Measurements from ENCODE around the gene SH3BP1. TPM values are rescaled to one million over a fixed set of nuclear protein-coding genes. Genes with fewer than 3 reads are reported as not detected.
"Not testable (repeated sequence)": the region's sequence is repeated elsewhere in the genome, so short reads cannot be mapped to it uniquely, and the experiment has no call there.

The SH3BP1 gene
- polyA plus RNA-seq, 3 donors = 2.3 to 8.2 (median 6.6) TPM

- 74 to 80% (median 79%) methylated on average over 3 of the region's 3 CpGs for WGBS, 3 donors
- H3K27ac ChIP-seq (ENCODE audit: low read depth, low read length) = not testable (repeated sequence)
These were observed 29.4 kb upstream of the SH3BP1 start for GRCh38 chr22:37610153-37610475.

GRCh38 chr22:37610480-37611129 lies 28.9 kb upstream of the SH3BP1 start:
- WGBS, 3 donors = 79 to 84% (median 80%) methylated on average over 15 of the region's 15 CpGs
- no peak overlapping the region for H3K27ac ChIP-seq (ENCODE audit: low read depth, low read length)

DNA sequence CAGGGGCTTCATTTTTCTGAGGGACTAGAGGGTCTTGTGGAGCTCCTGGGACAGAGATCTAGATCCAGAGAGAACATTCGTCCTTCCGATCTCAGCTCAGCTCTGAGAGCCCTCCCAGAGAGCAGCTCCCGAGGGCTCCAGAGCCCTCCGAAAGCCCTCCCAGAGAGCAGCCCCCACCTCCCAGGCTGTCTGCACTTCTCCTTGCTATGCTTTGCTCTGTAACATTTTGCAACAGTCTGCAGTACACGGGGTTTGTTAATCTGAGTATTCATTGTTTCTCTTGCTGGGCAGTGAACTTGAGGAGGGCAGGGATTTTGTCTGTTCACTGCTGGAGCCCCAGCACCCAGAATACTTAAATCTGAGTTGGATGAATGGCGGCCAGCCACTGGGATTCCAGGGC lies 28.3 kb upstream of the SH3BP1 start:
- no peak overlapping the region for H3K27ac ChIP-seq (ENCODE audit: low read depth, low read length)
- WGBS, 3 donors = 65 to 72% (median 70%) methylated on average over 6 of the region's 6 CpGs

- H3K27ac ChIP-seq (ENCODE audit: low read depth, low read length) = no peak overlapping the region
These were observed 23.0 kb upstream of the SH3BP1 start for GRCh38 chr22:37616201-37617083.

GRCh38 chr22:37617431-37617830 lies 22.0 kb upstream of the SH3BP1 start:
- WGBS, 3 donors = 93 to 100% (median 95%) methylated on average over 1 of the region's 1 CpG
- no peak overlapping the region for H3K27ac ChIP-seq (ENCODE audit: low read depth, low read length)

More at GRCh38 chr22:37616201-37617083, 23.0 kb upstream of the SH3BP1 start:
- 89 to 91% (median 91%) methylated on average over 27 of the region's 27 CpGs for WGBS, 3 donors

- H3K27ac ChIP-seq (ENCODE audit: low read depth, low read length) = no peak overlapping the region
- 82 to 93% (median 91%) methylated on average over 14 of the region's 14 CpGs for WGBS, 3 donors
These were observed 21.3 kb upstream of the SH3BP1 start for GRCh38 chr22:37618072-37618656.

DNA sequence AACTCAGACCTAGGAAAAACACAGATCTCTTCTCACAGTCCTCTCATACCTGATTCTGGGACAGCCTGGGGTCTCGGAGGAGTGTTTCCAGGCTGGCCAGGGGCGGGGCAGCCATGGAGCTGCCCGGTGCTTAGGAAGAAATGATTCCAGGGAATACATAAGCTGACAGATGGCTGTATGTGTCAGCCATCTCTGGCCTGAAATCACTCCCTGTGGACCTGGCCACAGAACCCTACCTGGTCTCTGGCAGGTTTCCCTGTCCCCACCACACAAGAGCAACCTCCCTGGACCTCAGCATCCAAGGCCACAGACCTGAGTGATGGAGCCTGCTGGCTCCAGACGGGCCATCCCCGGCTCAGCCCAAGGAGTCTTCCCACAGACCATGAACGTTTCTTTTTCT lies 20.8 kb upstream of the SH3BP1 start:
- H3K27ac ChIP-seq (ENCODE audit: low read depth, low read length) = no peak overlapping the region
- 83 to 92% (median 86%) methylated on average over 6 of the region's 6 CpGs for WGBS, 3 donors

DNA sequence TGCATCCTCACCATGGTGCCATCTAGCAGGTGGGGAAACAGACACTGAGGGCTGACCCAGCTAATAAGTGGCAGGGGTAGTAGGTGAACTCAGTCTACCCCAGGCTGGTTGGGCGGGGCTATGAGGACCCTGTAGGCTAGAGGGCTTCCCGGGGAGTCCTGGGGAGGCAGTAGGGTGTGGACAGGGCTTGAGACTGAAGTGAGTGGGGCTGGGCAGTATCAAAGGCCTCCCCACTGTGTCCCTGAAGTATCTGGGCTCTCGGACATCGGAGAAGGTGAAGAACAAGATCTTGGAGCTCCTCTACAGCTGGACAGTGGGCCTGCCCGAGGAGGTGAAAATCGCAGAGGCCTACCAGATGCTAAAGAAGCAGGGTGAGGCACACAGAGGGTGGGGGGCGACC lies 19.5 kb upstream of the SH3BP1 start:
- 83 to 90% (median 84%) methylated on average over 7 of the region's 7 CpGs for WGBS, 3 donors

DNA sequence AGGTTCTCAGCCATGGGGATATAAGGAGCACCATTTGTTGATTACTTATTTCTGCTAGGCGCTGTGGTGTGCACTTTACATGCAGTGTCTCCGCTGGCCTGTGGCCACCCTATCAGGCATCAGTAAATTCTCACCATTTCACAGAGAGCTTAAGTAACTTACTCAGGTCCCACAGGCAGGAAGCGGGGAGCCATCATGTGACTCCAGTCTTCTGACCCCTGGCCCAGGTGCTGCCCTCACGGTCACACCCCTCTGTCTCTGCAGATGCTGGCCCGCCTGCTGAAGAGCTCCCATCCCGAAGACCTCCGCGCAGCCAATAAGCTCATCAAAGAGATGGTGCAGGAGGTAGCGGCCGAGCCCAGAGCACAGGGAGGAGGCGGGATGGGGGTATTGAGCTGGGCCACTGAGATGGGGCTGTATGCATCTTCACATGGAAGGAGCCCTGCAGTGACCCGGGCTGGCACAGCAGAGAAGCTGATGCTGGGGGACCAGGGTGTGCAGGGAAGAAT lies 18.1 kb upstream of the SH3BP1 start:
- no peak overlapping the region for H3K27ac ChIP-seq (ENCODE audit: low read depth, low read length)
- WGBS, 3 donors = 92 to 94% (median 93%) methylated on average over 12 of the region's 12 CpGs

More for the DNA sequence above, 19.5 kb upstream of the SH3BP1 start:
- no peak overlapping the region for H3K27ac ChIP-seq (ENCODE audit: low read depth, low read length)

DNA sequence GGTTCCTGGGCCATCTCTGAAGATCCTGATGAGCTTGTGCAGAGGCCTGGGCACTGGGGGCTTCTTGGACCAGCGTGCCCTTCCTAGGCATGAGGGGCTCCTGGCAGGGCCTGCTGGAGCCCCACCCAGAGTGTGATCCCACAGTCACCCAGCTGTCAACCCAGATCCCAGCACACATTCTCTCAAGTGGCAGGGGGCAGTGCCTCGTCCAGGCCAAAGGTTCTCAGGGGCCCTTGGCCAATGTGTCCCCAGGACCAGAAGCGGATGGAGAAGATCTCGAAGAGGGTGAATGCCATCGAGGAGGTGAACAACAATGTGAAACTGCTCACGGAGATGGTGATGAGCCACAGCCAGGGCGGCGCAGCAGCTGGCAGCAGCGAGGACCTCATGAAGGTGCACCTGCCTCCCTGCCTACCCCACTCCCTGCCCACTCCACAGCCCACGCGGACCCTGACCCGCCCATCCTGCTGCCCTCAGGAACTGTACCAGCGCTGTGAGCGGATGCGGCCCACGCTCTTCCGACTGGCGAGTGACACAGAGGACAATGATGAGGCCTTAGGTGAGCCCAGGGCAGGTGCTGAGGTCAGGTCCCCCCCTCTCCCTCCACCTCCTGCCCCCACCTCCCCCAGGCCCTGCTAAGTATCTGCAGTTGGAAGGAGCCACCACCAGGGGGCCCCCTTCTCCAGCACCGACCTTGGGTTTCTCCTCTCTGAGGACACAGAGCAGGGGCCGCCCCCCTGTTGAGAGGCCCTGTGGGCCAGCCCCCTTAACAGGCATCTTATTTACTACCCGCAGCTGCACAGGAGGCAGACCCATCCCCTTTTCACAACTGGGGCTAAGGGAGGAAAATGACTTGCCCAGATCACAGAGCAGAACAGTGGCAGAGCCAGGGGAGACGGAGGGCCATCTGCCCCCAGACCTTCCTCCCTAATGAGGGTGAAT lies 16.1 kb upstream of the SH3BP1 start:
- 55 to 65% (median 61%) methylated on average over 21 to 22 of the region's 22 CpGs for WGBS, 3 donors
- no peak overlapping the region for H3K27ac ChIP-seq (ENCODE audit: low read depth, low read length)

DNA sequence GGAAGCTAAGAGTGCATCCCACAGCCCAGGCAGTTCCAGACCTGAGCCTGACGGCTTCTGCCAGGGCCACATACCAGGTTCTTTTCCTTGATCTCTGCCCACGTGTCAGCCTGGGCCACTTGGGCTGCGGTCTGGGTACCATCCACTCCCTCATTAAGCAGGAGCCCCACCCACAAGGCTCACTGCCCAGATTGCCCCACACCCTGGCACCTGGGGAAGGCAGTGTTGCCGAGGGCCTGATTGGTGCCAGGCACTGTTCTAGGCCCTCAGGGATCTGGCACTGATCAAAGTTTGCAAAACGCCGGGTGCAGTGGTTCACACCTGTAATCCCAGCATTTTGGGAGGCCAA lies 15.5 kb upstream of the SH3BP1 start:
- no peak overlapping the region for H3K27ac ChIP-seq (ENCODE audit: low read depth, low read length)
- WGBS, 3 donors = 72 to 80% (median 75%) methylated on average over 6 of the region's 6 CpGs

GRCh38 chr22:37624876-37625275 lies 14.6 kb upstream of the SH3BP1 start:
- WGBS, 3 donors = 89 to 96% (median 96%) methylated on average over 7 of the region's 7 CpGs
- H3K27ac ChIP-seq (ENCODE audit: low read depth, low read length) = no peak overlapping the region

- no peak overlapping the region for H3K27ac ChIP-seq (ENCODE audit: low read depth, low read length)
- WGBS, 3 donors = 75 to 94% (median 86%) methylated on average over 14 of the region's 14 CpGs
These were observed 13.7 kb upstream of the SH3BP1 start for GRCh38 chr22:37625737-37626136.

- no peak overlapping the region for H3K27ac ChIP-seq (ENCODE audit: low read depth, low read length)
- WGBS, 3 donors = 58 to 90% (median 61%) methylated on average over 11 of the region's 11 CpGs
These were observed 13.3 kb upstream of the SH3BP1 start for GRCh38 chr22:37626144-37626543.

DNA sequence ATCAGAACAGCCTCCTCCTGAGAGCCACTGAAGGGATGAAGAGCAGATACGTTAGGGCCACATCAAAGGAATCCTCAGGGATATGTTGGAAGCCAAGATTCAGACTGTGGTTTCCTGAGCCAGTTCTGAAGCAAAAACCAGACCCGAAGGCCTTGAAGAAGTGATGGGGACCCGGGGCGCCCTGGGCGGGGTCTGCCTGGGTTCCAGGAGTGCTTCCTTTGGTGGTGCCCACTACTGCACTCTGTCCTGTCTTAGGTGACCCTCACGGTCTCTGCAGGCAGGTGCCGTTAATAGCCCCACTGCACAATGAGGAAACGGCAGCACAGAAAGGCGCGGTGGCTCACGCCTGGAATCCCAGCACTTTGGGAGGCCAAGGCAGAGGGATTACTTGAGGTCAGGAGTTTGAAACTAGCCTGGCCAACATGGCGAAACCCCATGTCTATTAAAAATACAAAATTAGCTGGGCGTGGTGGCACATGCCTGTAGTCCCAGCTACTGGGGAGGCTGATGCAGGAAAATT lies 12.9 kb upstream of the SH3BP1 start:
- no peak overlapping the region for H3K27ac ChIP-seq (ENCODE audit: low read depth, low read length)
- 62 to 83% (median 67%) methylated on average over 13 of the region's 13 CpGs for WGBS, 3 donors

- 41 to 76% (median 48%) methylated on average over 7 of the region's 7 CpGs for WGBS, 3 donors
These were observed 12.3 kb upstream of the SH3BP1 start for GRCh38 chr22:37627121-37627520.

GRCh38 chr22:37627545-37627944 lies 11.9 kb upstream of the SH3BP1 start:
- no peak overlapping the region for H3K27ac ChIP-seq (ENCODE audit: low read depth, low read length)
- WGBS, 3 donors = 44 to 72% (median 48%) methylated on average over 6 of the region's 6 CpGs

More at GRCh38 chr22:37627121-37627520, 12.3 kb upstream of the SH3BP1 start:
- H3K27ac ChIP-seq (ENCODE audit: low read depth, low read length) = no peak overlapping the region

GRCh38 chr22:37628830-37629229 lies 10.6 kb upstream of the SH3BP1 start:
- no peak overlapping the region for H3K27ac ChIP-seq (ENCODE audit: low read depth, low read length)
- WGBS, 3 donors = 84 to 92% (median 92%) methylated on average over 8 of the region's 8 CpGs
